Astrocyte of the spinal cord (primary cell): Measurements from ENCODE around the gene HACD2.
A peak's percentile ranks its signal among the peaks of the same experiment; 100 is the strongest.

Experiments
- DNase-seq: peaks from one replicate; pipeline ENCODE4 v3.0.0; 2011; ENCODE audit warnings: low read depth, low spot score
- H3K4me3 ChIP-seq: 2 replicates; pipeline ENCODE4 v1.5.1; 2011; ENCODE audit warnings: low read depth, mild to moderate bottlenecking, low read length, moderate library complexity
- CTCF ChIP-seq: IDR thresholded peaks from 2 replicates; pipeline ENCODE4 v1.5.1; 2012; ENCODE audit warnings: low read depth, mild to moderate bottlenecking, low read length, inconsistent platforms
- in situ Hi-C: cut with HindIII; loops from 2 replicates; pipeline ENCODE4 v1.10.0; 2017; ENCODE audit warnings: low sequenced_read_pairs

HACD2 gene

DNA sequence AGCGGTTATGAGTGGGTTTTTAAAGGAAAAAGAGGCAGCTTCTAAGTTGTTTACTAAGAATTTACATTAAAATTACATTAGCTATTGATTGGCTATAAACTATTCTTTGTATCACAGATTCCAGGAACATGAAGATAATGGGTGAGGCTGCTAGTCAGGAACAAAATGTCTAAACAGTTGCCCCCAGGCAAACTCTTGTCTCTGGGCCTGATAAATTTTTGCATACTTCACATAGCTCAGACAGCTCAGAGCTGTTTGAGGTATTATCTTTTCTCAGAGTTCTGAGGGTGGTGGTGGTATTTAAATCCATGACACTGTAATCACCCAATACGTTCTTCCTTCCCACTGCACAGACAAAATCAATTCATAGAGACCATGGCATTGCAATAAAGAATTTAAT lies 2.1 kb upstream of the HACD2 start:
- peak; percentile 14 for DNase-seq

DNA sequence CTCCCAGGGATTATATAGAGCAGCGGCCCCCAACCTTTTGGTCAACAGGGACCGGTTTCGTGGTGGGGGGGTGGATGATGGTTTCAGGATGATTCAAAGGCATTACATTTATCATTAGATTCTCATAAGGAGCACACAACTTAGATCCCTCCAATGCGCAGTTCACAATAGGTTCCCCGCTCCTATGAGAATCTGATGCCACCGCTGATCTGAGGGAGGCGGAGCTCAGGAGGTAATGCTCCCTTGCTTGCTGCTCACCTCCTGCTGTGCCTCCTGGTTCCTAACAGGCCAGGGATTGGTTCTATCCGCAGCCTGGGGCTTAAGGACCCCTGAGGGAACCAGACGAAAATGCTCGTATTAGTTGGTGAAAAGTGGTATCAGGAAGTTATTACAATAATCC lies 1.3 kb upstream of the HACD2 start:
- peak overlapping the region; percentile 82 for H3K4me3 ChIP-seq
- no peak for TF ChIP-seq CTCF
- peak; percentile 63 for DNase-seq
- in situ Hi-C loops = no loop called here

More for the DNA sequence above, 2.1 kb upstream of the HACD2 start:
- in situ Hi-C loops = no loop called here
- no peak for TF ChIP-seq CTCF
- H3K4me3 ChIP-seq = no peak overlapping the region

DNA sequence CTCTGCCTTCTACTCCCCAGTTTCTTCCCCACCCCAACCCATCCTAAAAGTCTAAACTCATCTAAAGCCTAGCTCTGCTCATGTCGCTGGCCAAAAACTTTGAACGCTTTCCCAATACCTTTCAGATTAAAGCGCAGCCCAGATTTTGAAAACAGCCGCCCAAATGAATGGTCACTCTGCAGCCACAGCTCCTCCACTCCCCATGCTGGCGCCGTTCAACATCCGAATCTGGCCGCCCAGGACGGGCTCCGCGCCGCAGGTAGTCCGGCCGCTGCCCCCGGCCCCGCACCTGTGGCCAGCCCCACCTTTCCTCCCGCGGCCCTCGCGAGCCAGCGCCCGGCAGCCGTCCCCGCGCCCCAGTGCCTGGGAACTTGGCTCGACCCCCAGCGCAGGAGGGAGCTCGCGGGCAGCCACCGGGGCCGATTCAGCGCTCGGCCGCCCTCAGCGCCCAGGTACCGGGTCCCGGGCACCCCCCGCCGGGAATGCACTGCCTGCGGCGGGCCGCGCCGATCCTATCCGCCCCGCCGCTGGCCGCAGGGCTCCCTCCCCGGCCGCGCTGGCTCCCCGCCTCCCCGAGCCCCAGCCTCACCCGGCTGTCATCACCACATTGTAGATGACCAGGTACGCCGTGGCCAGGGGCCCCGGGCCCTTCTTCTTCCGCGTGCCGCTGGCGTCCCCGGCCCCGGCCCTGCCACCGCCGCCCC lies 417 bp downstream of the HACD2 start:
- DNase-seq = no peak
- peak overlapping the region; percentile 82 for H3K4me3 ChIP-seq
- in situ Hi-C loops = no loop called here
- no peak for TF ChIP-seq CTCF

GRCh38 chr3:123583561-123583960 lies 1.3 kb downstream of the HACD2 start:
- no peak for TF ChIP-seq CTCF
- no peak for DNase-seq
- no peak overlapping the region for H3K4me3 ChIP-seq
- in situ Hi-C loops = no loop called here

GRCh38 chr3:123582315-123582714 lies 2.5 kb downstream of the HACD2 start:
- TF ChIP-seq CTCF = no peak
- in situ Hi-C loops = no loop called here
- H3K4me3 ChIP-seq = no peak overlapping the region
- no peak for DNase-seq

DNA sequence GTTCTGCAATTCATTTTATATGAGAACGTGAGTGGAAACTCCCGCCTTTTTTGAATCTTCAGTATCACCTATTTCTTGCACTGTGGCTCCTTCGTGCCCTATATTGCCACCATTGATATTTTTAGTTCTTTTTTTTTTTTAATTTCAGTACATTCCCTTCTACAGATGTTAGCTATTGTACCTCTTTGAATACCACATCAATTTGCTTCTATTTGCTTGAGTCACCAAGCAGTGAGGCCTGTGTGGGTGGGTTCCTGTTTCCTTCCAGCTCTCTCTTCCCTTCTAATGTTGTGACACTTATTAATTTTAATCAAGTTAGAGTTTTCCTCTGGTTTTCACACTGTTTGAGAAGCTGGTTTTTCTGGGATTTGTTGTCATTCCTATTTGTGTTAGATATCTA lies 8.7 kb downstream of the HACD2 start:
- H3K4me3 ChIP-seq = no peak overlapping the region
- in situ Hi-C loops = no loop called here
- TF ChIP-seq CTCF = no peak
- peak; percentile 10 for DNase-seq
